ENCODE data around the gene SNAP25.

Gene SNAP25

DNA sequence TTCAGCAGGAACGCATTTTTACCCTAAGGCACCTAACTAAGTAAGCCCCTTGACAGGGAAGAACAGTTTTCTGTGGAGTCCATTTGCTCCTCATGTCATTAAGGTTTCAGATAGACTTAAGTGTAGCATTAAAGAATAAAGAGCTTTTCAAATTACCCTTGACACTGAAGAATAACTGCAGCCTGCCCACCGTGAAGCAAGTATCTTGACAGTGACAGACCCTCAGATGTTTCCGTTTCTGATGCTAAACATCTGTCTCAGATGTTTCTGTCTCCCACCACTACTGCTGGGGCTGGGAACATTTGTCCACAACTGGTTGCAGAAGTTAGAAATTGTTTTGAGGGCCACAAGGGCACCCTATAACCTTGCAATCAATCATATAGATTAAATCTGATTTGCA is 50.0 kb downstream of the SNAP25 start:
- no peak for DNase-seq

GRCh38 chr20:10270630-10271029 is 52.0 kb downstream of the SNAP25 start:
- DNase-seq: no peak

DNA sequence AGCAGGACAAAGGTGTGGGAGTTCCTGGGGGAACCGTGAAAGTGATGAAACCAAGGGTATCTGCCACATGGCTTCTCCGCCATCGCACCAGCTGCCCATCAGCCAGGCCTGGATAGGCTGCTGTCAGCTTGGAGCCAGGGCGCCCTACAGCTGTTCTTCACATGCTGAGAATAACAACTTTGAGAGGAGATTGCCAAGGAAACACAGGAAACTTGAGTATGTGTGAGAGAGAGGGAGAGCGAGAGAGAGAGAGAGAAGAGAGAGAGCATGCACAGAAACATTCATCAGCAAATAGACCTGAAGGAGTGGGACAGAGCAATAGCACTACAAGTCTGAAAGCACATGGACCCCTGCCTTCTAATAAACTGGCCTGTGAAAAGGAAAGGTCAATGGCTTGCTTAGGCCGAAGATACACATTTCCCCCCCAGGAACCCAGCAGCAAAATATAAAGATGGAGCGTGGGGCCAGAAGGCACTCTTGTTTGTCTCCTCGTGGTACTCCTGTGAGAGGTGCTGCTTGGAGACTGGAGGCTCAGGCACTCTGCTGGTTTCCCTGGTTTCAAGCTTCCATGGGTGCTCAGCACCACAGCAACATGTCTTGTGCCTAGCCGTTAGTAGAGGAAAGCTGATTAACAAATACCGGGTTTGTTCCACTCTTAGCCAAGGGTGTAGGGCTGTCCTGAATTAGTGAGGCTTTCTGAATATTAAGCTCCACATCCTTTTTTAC is 53.0 kb downstream of the SNAP25 start:
- DNase-seq: peak; percentile 31

DNA sequence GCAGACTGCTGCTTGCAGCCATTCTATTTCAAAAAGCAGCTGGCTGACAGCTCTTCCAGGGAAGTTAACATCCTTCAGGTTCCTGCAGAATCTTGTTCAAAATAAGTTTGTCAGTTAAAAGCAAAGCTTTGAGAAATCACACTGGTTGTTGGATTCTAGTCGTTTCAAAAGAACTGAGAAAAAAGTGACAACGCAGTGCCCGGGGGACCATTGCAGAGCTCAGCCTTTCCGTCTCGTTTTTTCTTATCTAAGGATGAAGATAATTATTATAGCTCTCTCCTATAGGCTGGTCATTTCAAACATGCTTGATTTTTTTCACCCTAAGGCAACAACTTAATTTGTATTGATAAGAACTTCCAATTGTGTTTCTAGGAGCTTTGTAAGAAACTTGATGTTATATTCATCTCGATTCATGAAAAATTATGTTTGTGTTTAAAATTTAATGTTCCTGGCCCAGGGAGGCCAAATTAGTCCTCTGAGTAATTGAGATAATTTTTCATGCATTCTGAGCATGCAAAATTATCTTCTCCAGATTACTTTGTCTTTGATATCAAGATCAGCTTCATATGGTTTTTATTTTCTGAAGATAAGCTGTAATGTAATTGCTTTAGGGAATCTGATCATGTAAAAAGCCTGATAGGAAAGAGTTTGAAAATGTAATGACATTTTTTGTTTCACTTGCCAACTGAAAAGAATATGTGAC is 58.4 kb downstream of the SNAP25 start:
- no peak for DNase-seq

- DNase-seq: no peak
Observed at GRCh38 chr20:10277616-10278015, 59.0 kb downstream of the SNAP25 start.

GRCh38 chr20:10278412-10278811 is 59.8 kb downstream of the SNAP25 start:
- no peak for DNase-seq

DNA sequence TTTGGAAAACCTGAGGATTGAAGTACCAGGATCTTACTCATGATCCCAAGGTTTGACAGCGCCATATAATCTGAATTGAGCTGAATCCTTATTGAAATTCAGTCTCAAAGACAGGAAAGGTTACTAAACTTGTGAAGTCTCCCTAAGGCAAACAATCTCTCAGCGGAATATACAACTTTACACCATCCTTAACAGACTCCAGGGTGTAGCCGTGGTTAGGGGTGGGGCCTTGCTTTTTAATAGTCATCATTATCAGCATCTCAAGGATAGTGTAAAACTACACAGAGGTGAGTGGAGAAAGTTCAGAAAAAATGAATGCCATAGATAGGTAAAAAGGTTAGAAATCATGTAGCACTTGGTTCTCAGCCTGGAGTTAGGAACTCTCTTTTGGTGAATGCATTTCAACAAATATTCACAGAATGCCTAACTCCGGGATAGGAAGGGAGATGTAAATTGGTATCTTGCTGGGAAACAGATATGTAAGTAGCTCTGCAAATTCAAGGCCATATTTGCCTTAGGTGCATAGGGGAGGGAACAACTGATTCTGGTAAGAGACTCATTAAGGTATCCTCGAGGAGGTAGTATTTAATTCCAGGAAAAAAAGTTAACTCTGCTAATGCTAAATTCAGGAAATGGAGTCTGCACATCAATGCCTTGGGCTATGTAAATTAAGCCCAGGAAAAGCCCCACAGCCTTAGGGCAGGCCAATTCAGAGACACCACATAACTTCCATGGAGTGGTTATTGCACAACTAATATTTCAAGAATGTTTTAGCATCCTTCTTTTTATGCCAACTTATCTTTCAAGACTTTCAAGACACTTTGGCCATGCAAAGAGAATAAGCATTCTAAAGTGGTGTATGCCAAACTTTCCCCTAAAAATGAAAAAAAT is 61.6 kb downstream of the SNAP25 start:
- no peak for DNase-seq

- no peak for DNase-seq
Observed at GRCh38 chr20:10281911-10282310, 63.3 kb downstream of the SNAP25 start.

DNA sequence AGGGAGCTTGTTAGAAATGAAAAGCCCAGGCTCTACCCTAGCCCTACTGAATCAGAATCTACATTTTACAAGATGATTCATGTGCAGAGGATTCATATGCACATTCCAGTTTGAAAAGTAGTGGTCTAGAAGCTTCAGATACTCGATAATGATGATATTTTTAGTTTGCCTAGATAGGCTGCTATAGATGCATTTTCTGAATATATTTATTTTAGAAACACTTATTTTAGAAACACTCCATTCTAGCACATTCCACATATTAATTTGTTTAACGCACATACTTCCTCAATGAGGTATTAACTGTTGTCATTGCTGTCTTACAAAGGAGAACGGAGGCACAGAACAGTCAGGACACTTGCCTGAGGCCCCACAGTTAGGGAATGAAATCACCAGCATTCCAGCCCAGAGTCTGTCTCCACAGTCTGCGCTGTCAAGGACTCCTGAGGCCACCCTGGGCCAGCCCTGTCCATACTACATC is 64.4 kb downstream of the SNAP25 start:
- no peak for DNase-seq

GRCh38 chr20:10286356-10286755 is 67.7 kb downstream of the SNAP25 start:
- DNase-seq: no peak

DNA sequence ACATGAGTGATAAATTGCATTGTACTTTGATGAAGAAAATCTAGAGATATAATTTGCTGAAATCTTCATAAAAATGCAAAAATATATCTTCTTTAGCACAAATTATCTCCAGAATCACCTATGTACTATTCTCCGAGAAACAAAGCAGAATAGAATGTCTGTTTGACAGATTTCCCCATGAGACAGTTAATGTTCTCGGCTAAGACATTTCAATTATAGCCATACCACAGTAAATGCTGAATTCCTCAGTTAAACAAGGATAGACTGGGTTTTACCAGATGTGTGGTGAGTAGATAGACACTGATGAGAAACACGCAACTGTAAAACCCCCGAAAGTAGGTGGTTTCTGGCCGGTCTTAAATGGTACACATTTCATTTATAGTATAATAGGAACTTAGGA is 69.8 kb downstream of the SNAP25 start:
- no peak for DNase-seq

- no peak for DNase-seq
Observed at GRCh38 chr20:10288954-10289646, 70.5 kb downstream of the SNAP25 start.

DNA sequence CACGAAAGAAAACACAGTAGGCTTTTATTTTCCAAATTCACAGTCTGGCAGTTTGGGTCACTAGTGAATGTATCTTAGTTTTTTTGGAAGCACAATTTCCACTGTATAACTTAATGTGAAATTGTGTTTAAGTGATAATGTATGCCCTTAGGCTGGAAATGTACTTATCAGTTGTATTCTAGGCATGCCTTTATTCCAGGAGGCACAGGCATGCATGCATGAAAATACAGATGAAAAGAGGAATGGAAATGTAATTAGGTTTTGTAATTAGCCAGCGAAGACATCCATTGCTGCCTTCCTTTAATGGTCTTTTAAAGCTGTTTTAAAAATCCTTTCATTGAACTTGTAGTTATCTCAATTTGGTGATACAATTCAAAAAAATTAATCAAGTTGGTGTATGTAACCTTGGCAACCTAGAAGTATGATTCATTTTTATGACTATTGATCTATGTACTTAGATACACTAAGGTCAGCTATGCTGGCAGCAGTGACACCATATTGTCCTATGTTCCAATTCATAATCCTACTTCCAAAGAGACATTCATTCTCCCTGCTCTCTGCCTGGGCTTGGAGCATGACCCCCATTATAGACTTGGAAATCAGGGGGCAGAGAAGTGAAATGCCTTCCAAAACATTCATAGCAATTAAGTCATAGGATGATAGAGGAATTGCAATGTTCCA is 73.1 kb downstream of the SNAP25 start:
- DNase-seq: no peak

DNA sequence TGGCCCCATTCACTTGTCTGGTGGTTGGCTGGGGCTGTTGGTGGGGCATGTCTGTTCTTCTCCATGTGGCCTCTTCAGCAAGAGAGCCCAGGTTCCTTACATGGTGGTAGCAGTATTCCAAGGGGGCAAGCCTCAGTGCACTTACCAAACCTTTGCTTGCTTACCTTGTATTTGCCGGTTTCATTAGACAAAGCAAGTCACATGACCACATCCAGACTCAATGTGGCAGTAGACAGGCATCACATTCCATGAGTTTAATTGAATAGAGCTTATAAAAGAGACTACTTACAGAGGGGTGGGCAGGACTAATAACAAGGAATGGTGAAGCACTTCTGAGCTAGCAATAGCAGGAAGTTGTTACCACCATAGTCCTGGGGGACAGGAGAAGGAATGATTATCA is 78.6 kb downstream of the SNAP25 start:
- DNase-seq: no peak

GRCh38 chr20:10297684-10298240 is 79.1 kb downstream of the SNAP25 start:
- no peak for DNase-seq

DNA sequence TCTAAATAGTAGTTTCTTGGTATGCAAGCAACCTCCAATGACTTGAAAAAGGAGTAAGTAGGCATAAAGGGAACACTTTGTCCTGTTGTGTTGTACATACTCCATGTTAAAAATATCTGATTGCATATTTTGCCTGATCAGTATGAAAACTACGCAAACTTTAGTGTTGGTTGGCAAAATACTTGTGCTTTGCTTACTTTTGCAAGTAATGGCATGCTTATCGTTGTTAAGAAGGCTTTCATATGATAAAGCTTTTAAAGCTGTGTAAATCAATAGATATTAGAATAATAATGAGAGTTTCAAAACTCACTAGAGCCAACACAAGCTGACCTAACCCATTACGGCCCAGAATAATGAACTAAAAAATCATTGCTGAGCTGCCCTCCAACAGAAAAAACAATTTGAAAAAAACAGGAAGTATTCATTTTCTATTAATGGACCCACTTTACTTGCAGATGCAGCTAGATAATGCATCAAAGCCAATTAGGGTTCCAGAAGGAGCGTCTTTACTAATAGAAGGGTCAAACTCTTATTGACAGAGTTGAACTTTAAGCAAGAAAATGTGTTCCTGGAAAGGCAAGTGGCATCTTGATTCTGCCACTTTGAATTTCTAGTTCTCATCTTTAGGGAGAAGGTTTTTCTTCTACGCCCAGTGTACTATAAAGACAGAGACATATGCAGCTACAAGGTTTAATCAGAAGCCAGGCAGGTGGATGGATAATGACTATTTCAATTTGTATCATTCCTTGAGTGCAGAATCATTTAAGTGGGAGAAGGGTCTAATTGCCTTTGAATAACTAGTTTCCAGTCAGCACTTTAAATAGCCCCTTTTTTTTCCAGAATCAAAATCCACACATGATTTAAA is 82.2 kb downstream of the SNAP25 start:
- DNase-seq: no peak

DNA sequence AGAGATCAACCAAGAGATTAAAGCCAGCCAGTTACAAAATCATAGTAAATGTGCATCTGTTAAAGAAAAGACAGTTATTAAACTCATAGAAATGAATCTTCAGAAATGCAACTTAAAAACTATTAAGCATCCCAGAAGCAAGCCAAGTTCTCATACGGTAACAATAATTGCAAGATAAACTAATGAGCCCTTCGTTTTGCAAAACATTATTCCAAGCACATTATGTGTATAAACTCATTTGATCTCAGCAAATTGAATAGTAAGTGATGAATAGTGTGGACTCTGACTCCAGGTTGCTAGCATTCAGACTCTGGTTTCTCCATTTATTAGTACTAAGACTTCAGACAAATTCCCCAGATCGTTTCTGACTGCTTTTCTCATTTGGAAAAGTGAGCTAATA is 85.2 kb downstream of the SNAP25 start:
- no peak for DNase-seq

DNA sequence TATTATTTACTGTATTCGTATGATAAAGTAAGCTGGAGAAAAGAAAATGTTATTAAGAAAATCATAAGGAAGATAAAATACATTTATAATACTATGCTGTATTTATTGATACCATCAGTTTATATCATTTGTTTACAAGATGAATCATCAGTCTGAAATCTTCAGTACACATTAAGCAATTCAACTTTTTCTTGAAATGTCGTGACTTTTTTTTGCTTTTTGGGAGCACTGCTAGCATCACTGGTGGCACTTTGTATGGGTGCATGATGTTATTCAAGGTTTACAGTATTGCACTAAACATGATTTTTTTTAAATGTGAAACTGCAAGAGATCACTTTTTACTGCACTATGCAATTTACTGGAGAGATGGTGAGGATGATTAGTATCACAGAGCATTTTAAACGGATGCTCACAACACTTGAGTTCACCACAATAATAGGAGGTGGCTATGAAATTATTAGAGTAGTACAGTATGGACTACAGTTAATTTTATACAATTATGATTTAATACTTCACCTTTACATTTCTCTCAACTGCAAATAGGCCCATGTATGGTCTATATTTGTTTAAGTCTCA is 85.9 kb downstream of the SNAP25 start:
- no peak for DNase-seq

GRCh38 chr20:10306440-10307358 is 88.1 kb downstream of the SNAP25 start:
- DNase-seq: no peak
